Activated CD4-positive, alpha-beta T cell treated with anti-CD3 and anti-CD28 coated beads, Interleukin-2, amount 50 U/mL, for 24 hours (primary cell): ENCODE data around the gene SEMA3C.

Experiments used
- DNase-seq, 2 donors: peaks; one replicate each; pipeline ENCODE4 v3.0.0-alpha.2; 2020; ENCODE audit warnings: low read depth in 1 of 2, low spot score in 1 of 2

Gene SEMA3C

DNA sequence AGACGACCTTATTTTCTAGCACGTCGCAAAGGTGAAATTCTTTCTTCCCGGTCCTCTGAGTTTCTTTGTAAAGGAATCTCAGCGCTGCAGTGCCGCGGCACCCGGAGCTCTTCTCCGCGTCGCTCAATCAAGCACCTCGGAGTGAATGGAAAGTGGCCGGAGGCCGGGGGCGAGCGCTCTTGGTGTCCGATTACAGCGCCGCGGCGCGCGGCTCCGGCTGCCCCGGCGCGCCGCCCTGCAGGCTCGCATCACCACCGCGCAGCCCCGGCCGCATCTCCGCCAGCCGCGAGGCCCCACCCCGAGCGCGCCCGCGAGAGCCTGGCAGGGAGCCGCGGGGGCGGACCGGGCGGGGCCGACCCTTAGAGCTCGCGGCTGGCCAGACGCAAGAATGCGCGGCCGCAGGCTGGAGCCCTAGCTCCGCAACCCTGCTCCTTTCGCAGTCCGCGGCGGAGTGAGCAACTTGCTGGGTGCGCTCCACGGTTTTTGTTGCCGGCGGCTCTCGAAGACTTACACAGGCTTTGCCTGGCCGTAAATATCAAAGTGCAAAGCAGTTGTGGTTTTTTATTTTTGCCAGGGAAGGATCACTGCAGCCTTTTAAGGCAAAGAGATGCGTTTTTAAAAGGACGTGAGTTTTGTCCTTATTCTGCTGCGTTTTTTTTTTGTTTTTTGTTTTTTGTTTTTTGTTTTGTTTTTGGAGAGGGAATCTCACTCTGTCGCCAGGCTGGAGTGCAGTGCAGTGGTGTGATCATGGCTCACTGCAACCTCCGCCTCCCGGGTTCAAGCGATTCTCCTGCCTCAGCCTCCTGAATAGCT, at the start of gene SEMA3C:
Gene SEMA3C (minus strand): TSS at position 143 of the 813 bp plus-strand sequence. CDS start 2,270 bp downstream, outside the sequence.
- DNase-seq = no peak

- no peak for DNase-seq
Observed at GRCh38 chr7:80968606-80969005, 49.8 kb upstream of the SEMA3C start.

DNA sequence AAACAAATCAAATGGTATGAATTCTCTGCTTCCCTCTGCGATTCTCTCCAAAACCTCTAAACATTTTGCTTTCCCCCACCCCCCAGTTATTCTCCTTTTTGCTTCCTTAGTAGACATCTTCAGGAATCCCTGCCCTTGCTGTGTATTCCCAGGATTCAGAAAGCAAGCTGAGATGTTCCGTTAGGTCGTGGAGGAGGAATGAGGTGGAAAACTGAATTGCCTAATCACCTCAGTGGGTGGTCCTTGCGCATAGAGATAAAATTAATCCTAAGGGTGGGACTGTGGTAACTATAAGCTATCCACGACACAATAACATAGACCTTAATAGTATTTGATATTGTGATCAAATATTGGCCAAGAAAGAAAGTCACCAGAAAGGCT, 49.1 kb upstream of the SEMA3C start:
- no peak for DNase-seq

DNA sequence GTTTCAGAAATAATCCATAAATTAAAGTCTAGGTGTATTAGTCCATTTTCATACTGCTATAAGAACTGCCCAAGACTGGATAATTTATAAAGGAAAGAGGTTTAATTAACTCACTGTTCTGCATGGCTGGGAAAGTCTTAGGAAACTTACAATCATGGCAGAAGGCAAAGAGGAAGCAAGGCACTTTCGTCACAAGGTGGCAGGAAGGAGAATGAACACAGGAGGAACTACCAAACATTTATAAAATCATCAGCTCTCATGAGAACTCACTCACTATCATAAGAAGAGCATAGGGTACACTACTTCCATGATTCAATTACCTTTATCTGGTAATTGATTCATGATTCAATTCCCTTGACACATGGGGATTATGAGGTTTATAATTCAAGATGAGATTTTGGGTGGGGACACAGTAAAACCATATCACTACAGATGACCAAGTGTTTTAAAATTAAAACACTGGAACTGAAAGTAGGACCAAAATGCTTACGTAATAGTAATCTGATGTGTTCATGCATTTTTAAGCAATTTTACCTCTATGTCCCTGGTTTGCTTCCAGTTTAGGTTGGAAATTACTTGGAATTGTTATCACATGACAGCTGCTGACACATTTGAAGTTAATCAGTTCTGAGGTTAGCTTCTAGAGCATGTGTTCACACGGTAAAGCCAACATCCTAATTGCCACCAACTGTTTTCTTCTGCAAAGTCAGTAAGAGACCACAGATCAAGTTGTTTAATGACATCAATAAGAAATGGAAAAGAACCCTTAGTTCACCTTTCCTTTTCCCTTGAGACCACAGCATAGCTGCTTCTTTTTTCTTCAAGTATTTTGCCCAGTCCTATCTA, 48.4 kb upstream of the SEMA3C start:
- no peak for DNase-seq

DNA sequence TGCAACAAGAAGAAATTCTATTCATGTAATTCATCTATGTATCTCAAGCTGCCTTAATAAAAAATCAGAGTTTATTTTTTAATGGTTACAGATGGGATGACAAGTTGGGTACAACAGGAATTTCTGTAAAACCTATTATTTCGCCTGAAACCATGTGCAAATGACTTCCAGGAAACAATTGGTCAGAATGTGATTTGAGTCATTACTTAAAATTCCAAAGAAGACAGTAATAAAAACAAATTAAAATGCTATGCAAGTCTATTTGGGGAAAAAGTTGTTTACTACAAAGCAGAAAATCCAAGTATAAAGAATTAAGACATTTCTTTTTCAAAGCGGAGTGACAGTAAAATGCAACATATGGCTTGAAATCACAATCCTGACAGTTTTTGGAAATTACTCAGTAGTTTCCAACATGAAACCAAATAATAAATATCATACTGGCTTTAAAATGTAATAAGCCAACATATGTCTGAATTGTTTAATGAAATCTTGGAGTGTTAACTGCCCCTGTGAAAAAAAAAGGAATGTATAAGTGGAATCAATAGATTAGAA, 41.5 kb upstream of the SEMA3C start:
- no peak for DNase-seq

GRCh38 chr7:80957226-80957777, 38.5 kb upstream of the SEMA3C start:
- no peak for DNase-seq

- no peak for DNase-seq
Observed at GRCh38 chr7:80954191-80954590, 35.3 kb upstream of the SEMA3C start.

GRCh38 chr7:80950550-80950967, 31.7 kb upstream of the SEMA3C start:
- no peak for DNase-seq

DNA sequence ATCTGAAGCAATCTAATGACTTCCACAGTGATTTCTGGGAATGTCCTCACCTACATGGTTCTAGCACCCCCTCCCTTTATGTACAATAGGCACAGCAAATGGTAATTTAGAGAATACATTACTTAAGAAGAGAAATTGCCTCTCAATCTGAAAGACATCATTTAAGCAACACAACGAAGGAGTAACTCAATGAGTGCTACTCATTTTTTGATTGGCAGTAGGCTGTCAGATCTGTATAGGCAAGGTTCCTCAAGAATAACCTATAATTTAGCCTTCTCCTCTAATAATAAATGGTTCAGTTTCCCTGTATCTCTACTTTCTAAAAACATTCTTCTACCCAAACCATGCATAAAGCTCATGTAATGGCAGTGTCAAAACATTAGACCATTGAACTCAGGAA, 30.6 kb upstream of the SEMA3C start:
- no peak for DNase-seq

- no peak for DNase-seq
Observed at GRCh38 chr7:80946858-80947257, 28.0 kb upstream of the SEMA3C start.

- DNase-seq = no peak
Observed at GRCh38 chr7:80945976-80946375, 27.1 kb upstream of the SEMA3C start.

DNA sequence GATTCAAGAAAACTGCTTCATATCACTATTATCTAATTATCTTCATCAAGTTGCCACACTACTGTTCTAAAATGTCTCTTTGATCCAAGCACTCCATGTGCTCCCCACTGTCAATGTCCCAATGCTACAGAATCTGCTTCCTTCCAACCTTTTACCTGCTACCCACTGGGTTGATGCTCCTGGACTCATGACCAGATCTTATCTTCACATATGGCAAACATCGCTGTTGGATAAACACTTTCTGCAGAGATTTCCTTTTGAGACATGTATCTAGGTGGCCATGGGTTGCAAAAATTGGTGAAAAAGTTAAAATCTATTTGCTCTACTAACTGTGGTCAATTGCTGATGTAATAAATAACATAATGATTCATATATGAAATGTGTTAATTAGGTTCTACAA, 24.5 kb upstream of the SEMA3C start:
- no peak for DNase-seq

- no peak for DNase-seq
Observed at GRCh38 chr7:80942261-80943041, 23.6 kb upstream of the SEMA3C start.

- no peak for DNase-seq
Observed at GRCh38 chr7:80941208-80941758, 22.4 kb upstream of the SEMA3C start.

GRCh38 chr7:80940539-80941207, 21.8 kb upstream of the SEMA3C start:
- no peak for DNase-seq

DNA sequence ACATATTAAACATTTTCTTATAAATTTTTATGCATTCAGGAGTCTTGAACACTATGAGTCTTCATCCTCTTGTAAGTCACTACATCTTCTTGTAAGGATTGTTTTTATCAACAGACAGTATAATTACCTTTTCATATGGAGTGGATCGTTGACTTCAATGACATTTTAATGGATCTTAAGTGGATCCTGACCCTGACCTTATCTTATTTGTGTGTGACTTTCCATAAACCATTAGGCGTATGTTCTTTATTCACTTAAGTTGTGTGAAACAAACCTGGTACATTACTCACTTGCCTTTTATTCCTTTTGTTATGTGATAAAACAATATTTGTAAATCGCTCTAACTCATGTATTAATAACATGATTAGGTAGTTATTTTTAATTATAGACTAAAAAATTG, 18.5 kb upstream of the SEMA3C start:
- no peak for DNase-seq

GRCh38 chr7:80935991-80936780, 17.3 kb upstream of the SEMA3C start:
- DNase-seq = no peak

- DNase-seq = no peak
Observed at GRCh38 chr7:80934321-80934720, 15.5 kb upstream of the SEMA3C start.

GRCh38 chr7:80932536-80932935, 13.7 kb upstream of the SEMA3C start:
- DNase-seq = no peak
